ENCODE measurements around the gene SPATA2L. TPM values are rescaled to one million over a fixed set of nuclear protein-coding genes. Genes with fewer than 3 reads are reported as not detected.
A peak's percentile ranks its signal among the peaks of the same experiment; 100 is the strongest.
"Not testable (repeated sequence)": the region's sequence is repeated elsewhere in the genome, so short reads cannot be mapped to it uniquely, and the experiment has no call there.

Gene SPATA2L
- total RNA-seq, 2 experiments from 2014 or later: 5.8 to 7.4 TPM

DNA sequence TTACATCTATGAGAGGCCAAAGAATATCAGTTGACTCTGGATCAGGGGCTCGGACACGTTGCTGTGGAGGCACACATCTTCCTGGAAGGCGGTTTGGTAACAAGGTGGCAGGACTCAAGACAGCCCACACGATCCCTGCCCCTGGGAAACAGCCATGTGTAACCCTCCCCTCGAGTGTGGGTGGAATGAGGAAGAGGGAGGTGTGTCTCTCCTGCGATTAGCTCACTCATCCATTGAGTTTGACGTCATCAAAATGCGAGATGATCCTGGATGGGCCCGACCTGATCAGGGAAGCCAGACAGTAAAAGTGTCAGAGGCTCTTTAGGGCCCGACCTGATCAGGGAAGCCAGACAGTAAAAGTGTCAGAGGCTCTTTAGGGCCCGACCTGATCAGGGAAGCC lies 37.3 kb downstream of the SPATA2L start:
- CTCF ChIA-PET: not testable (repeated sequence)

DNA sequence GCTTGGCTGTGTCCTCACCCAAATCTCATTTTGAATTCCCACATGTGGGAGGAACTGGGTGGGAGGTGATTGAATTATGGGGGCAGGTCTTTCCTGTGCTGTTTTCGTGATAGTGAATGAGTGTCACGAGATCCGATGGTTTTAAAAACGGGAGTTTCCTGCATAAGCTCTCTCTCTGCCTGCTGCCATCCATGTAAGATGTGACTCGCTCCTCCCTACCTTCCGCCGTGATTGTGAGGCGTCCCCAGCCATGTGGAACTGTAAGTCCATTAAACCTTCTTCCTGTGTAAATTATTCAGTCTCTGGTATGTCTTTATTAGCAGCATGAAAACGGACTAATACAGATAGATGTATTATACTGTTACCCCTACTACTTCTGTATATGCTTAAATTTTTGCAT lies 40.3 kb downstream of the SPATA2L start:
- CTCF ChIA-PET: interaction anchor here (1.5 kb wide), 1 partner anchor 38 kb away, joined by 3 read pairs; no protein-coding TSS in a partner anchor
- no peak overlapping the region for H3K27ac Mint-ChIP-seq
- peaks cover 24% of the 10 kb centered on the region for H3K4me1 Mint-ChIP-seq
- H3K4me3 Mint-ChIP-seq: no peak overlapping the region
- DNase-seq (no peak), ATAC-seq (no peak)
- peaks cover 45% of the 10 kb centered on the region for H3K36me3 Mint-ChIP-seq
- no peaks in the 10 kb centered on the region for H3K9me3 Mint-ChIP-seq (ENCODE audit: low read depth)
- no peaks in the 10 kb centered on the region for H3K27me3 Mint-ChIP-seq

More for the DNA sequence above, 37.3 kb downstream of the SPATA2L start:
- H3K27me3 Mint-ChIP-seq; DNase-seq; H3K9me3 Mint-ChIP-seq (ENCODE audit: low read depth); ATAC-seq; H3K4me3 Mint-ChIP-seq; H3K27ac Mint-ChIP-seq: not testable (repeated sequence)
- Mint-ChIP-seq H3K36me3 (peaks cover 43% of the 10 kb centered on the region), H3K4me1 (peaks cover 11% of the 10 kb centered on the region)

DNA sequence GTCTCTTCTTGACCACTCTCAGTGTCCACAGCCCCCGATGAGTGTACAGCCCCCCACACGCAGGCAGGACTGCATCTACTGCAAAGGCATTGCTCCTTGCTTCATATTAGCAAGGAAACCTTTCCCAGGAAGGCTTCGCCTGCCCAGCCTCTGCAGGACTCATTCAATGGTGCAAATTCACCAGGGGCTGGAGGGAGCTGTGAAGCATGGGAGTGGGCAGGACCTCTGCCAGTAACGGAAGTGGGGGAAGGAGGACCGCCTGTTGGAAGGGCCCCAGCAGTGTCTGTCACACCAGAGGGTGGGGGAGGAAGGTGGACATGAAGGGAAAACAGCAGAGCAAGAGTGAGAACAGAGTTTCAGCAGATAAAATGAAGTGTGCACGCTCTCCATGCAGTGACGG lies 41.4 kb downstream of the SPATA2L start:
- ATAC-seq: no peak
- Mint-ChIP-seq H3K4me1 (peaks cover 31% of the 10 kb centered on the region), H3K27me3 (no peaks in the 10 kb centered on the region), H3K36me3 (peaks cover 45% of the 10 kb centered on the region), H3K4me3 (no peak overlapping the region), H3K9me3 (ENCODE audit: low read depth) (no peaks in the 10 kb centered on the region), H3K27ac (no peak overlapping the region)
- no peak for DNase-seq
- CTCF ChIA-PET: interaction anchor here (0.8 to 1.5 kb wide), 2 partner anchors 39 to 41 kb away, joined by 3 read pairs; partner anchors contain the start of gene SPATA2L

DNA sequence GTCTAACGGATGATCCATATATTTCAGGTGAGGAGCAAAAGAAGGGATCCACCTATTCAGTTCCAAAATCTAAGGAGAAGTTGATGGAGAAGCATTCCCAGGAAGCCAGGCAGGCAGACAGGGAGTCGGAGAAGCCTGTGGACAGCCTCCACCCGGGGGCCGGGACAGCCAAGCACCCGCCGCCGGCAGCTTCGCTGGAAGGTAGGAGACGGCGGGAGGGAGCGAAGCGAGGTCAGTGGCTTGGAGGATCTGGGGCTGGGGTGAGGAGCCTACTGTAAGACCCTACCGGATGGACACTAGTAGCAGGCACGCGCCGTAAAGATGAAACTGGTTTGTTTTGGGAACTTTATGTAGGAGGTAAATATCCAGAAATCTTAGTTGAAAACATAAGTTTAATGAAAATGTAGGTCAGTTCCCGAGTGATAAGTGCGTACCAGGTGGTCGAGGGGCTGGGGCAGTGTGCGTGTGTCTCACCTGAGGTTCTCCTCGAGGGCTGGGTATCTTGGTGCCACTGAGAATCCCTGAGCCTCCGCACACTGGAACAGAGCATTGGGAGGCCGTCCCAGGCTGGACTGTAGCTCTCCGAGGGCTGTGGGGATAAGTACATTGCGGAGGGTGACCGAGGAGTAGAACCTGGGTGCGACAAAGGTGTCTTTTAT lies 43.2 kb downstream of the SPATA2L start:
- Mint-ChIP-seq H3K9me3 (ENCODE audit: low read depth) (no peaks in the 10 kb centered on the region), H3K4me1 (peaks cover 35% of the 10 kb centered on the region), H3K27ac (peak overlapping the region; percentile 77), H3K4me3 (peak overlapping the region; percentile 87), H3K36me3 (peaks cover 35% of the 10 kb centered on the region), H3K27me3 (no peaks in the 10 kb centered on the region)
- ATAC-seq (peak; percentile 28), DNase-seq (no peak)
- CTCF ChIA-PET: interaction anchor here (1.1 to 1.7 kb wide), 4 partner anchors 9 to 56 kb away, joined by 3 to 5 read pairs (median 4); no protein-coding TSS in a partner anchor

DNA sequence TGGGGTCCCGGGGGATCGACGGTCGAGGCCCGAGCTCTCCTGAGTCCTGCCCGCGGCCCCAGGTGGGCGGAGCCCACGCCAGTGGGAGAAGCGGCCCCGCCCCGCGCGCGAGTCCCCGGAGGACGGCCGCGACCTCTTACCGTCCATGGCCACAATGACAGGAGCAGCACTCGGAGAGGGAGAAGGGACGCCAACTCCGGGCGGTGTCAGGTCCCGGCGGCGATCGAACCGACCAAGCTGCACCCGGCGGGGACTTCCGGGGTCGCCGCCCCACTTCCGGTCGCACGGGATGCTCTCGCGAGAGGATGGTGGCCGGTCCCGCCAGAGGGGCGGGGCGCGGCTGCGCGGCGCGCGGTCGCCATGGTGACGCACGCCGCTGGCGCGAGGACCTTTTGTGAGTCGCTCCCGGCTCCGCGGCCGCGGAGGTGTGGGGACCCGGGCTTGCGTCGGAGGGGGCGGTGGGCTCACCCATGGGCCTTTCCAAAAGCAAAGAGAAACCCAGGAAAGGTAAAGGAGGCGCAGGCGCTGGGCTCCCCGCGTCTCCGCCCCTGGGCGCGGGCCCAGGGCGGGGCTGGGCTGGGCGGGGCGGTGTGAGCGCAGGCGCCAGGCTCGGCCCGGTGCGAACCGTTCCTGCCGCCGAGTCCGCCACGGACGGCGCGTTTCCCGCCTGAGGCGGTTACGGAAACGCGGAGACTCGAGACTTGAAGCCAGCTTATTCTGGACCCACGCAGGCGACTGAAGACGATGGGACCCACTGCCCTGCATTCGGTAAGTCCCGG lies 43.9 kb downstream of the SPATA2L start, which contains the start of the genes CHMP1A and SPATA33:
CHMP1A (minus strand) TSS at position 267 of the 779 bp plus-strand sequence; CDS start at position 147, 120 bp downstream.
SPATA33 (plus strand) TSS at position 395 of the 779 bp plus-strand sequence; CDS start at position 471, 76 bp downstream.
- H3K27me3 Mint-ChIP-seq: no peaks in the 10 kb centered on the region
- H3K27ac Mint-ChIP-seq: peak within 1 kb of the TSS; percentile 80
- H3K4me1 Mint-ChIP-seq: peaks cover 35% of the 10 kb centered on the region
- DNase-seq (peak; percentile 93), ATAC-seq (peak; percentile 95)
- CTCF ChIA-PET: interaction anchor here (0.8 to 1.7 kb wide), 4 partner anchors 8 to 292 kb away, joined by 3 to 5 read pairs (median 4); no protein-coding TSS in a partner anchor
- peak within 1 kb of the TSS; percentile 87 for H3K4me3 Mint-ChIP-seq
- no peaks in the 10 kb centered on the region for H3K9me3 Mint-ChIP-seq (ENCODE audit: low read depth)
- H3K36me3 Mint-ChIP-seq: peaks cover 29% of the 10 kb centered on the region

DNA sequence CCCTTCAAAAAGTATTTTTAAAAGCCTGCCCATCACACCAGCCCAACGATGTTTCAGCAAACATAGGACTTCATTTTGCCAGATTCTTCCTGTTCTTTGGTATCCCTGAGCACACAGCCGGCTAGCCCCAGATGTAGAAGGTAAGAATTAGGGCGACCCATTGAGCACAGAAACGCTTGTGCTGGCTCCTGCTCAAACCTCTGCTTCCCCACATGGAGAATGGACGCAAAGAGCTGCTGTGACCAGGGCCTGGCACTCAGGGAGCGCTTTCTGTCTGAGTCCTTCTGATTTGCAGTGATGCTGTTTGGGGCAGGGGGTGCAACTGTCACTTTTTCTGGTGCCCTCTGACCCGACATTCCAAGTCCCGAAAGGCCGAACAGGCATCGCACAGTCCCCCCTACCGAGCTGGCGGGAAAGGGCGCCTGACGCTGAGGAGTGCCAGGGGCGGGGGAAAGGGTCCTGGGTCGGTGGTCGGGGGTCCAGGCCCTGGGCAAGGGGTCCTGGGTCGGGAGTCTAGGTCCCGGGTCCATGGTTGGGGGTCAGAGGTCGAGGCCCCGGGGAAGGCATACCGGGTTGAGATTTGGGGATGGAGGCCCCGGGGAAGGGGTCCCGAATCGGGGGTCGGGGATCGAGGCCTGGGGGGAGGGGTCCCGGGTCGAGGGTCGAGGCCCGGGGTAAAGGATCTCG lies 44.9 kb downstream of the SPATA2L start:
- CTCF ChIA-PET: interaction anchor here (0.8 to 1.2 kb wide), 3 partner anchors 15 to 293 kb away, joined by 3 to 4 read pairs (median 3); no protein-coding TSS in a partner anchor
- ATAC-seq (no peak), DNase-seq (no peak)
- Mint-ChIP-seq H3K36me3 (peaks cover 21% of the 10 kb centered on the region), H3K9me3 (ENCODE audit: low read depth) (no peaks in the 10 kb centered on the region), H3K27me3 (no peaks in the 10 kb centered on the region), H3K4me3 (peak overlapping the region; percentile 87), H3K4me1 (peaks cover 35% of the 10 kb centered on the region), H3K27ac (peak overlapping the region; percentile 80)

DNA sequence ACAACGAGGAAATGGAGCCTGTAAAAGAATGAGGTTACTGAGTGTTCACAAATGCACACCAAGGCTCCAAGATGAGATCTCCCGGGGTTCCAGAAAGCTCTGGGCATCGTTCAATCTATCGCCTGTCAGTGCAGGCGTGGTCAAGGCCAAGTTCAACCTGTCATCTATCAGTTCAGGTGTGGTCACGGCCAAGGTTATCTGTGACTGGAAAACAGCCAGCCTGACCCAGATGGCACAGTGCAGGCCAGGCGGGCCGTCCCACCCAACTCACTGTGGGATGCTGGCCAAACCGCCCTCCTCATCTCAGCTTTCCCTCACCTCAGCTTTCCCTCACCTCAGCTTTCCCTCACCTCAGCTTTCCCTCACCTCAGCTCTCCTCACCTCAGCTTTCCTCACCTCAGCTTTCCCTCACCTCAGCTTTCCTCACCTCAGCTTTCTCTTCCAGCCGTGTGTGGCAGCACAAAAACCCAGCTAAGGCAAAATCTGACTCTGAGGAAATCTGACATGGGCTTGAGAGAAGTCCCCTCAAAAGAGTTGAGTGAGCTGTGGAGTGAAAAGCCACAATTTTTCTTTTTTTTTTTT lies 46.4 kb downstream of the SPATA2L start:
- H3K9me3 Mint-ChIP-seq (ENCODE audit: low read depth): no peaks in the 10 kb centered on the region
- no peak for ATAC-seq
- no peak for DNase-seq
- no peak overlapping the region for H3K4me3 Mint-ChIP-seq
- peaks cover 30% of the 10 kb centered on the region for H3K4me1 Mint-ChIP-seq
- H3K27ac Mint-ChIP-seq: peak overlapping the region; percentile 63
- no peaks in the 10 kb centered on the region for H3K27me3 Mint-ChIP-seq
- CTCF ChIA-PET: interaction anchor here (0.6 kb wide), 1 partner anchor 141 kb away, joined by 3 read pairs; no protein-coding TSS in a partner anchor
- peaks cover 9% of the 10 kb centered on the region for H3K36me3 Mint-ChIP-seq

DNA sequence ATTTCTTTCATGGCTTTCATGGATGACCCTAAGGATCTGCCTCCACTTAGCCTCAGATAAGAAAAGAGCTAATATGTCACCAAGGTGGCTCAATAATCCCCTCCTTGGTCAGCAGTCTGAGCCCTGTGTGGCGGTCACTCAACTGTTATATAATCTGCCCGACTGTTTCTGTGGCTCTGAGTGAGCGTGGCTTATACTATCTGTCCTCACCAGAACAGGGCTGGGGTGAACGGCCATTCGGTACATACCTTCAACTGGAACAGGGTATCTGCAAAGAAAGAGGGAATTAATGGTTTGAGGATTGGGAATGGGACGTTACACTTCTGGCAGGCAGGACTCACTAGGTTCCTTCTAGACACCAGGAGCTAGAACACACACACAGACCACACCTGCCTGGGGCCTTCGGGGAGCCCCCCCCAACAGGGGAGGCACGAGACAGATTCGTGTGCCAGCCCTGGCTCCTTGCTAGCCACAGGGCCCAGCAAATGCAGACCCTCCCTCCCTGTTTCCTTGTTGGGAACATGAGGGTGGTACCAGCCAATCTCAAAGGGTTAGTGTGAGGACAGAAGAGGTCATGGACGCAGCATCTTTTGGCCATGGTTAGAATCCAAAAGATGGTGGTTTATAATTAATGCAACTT lies 47.7 kb downstream of the SPATA2L start:
- CTCF ChIA-PET: interaction anchor here (0.9 to 1.5 kb wide), 3 partner anchors 12 to 413 kb away, joined by 3 to 4 read pairs (median 3); no protein-coding TSS in a partner anchor
- Mint-ChIP-seq H3K27ac (no peak overlapping the region), H3K4me3 (no peak overlapping the region), H3K4me1 (peaks cover 21% of the 10 kb centered on the region), H3K9me3 (ENCODE audit: low read depth) (no peaks in the 10 kb centered on the region), H3K36me3 (peaks cover 12% of the 10 kb centered on the region), H3K27me3 (no peaks in the 10 kb centered on the region)
- no peak for ATAC-seq
- DNase-seq: no peak

DNA sequence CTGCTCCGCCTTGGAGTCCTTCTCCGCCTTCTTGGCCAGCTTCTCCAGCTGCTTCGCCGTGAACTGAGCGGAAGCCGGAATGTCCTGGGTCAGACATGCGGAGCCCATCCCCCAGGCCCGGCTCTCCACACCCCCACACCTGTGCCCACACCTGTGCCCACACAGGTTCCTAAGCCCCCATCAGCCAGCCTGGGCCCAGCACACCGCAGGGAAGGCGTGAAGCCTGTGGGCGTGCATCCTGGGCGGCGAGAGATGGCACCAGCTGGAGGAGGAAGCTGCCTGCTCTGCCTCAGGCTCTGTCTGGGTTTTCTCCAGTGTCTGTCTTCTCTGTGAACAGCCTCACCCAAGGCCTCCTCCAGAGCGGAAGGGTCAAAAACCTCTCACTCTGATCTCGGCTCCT lies 49.9 kb downstream of the SPATA2L start:
- Mint-ChIP-seq H3K9me3 (ENCODE audit: low read depth) (no peaks in the 10 kb centered on the region), H3K4me1 (peaks cover 15% of the 10 kb centered on the region), H3K27me3 (no peaks in the 10 kb centered on the region), H3K27ac (no peak overlapping the region), H3K36me3 (peaks cover 20% of the 10 kb centered on the region), H3K4me3 (no peak overlapping the region)
- CTCF ChIA-PET: no interaction called here
- DNase-seq (no peak), ATAC-seq (no peak)

DNA sequence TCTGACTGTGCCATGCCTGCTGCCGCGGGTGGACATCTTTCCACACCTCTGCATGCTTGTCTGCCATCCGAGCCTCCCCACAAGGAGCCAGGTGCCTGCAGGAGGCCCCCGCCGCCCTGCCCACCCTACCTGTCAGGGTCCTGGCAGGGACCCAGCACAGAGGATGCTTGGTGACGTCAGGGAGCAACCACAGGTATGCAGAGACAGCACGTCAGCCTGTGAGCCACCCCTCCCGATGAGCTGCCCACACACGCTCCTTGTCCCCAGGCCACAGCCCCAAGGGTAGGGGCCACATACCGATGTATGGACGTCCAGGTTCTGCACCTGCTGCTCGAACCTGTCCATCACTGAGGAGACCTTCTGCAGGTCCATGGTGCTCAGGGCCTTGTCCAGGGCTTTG lies 54.6 kb downstream of the SPATA2L start:
- CTCF ChIA-PET: interaction anchor here (1.0 kb wide), 1 partner anchor 14 kb away, joined by 3 read pairs; no protein-coding TSS in a partner anchor
- DNase-seq: no peak
- Mint-ChIP-seq H3K27me3 (no peaks in the 10 kb centered on the region), H3K4me1 (no peaks in the 10 kb centered on the region), H3K4me3 (no peak overlapping the region), H3K9me3 (ENCODE audit: low read depth) (no peaks in the 10 kb centered on the region), H3K36me3 (peaks cover 28% of the 10 kb centered on the region), H3K27ac (no peak overlapping the region)
- no peak for ATAC-seq

Measured in activated CD8-positive, alpha-beta memory T cell treated with anti-CD3 and anti-CD28 coated beads, Interleukin-2, amount 10 ng/mL, durations not matched to agents 7 days and 5 days (primary cell).